IMR-90 (cell line): Measurements from ENCODE around the gene CAPN3.

Experiments
- ELK1 ChIP-seq: fragments of 150-350 bp; IDR thresholded peaks from 2 replicates; pipeline ENCODE4 v1.6.1; 2016; ENCODE audit warnings: low read depth, mild to moderate bottlenecking, low read length, moderate library complexity, borderline replicate concordance
- MAZ ChIP-seq: IDR thresholded peaks from 2 replicates; pipeline ENCODE4 v1.6.1; 2012; ENCODE audit warnings: low read depth, mild to moderate bottlenecking, low read length, improper control_type of control experiment, moderate library complexity, borderline replicate concordance
- MXI1 ChIP-seq: IDR thresholded peaks from 2 replicates; pipeline ENCODE4 v1.6.1; 2012; ENCODE audit warnings: low read depth, mild to moderate bottlenecking, low read length, moderate library complexity, borderline replicate concordance
- RAD21 ChIP-seq: IDR thresholded peaks from 2 replicates; pipeline ENCODE4 v1.6.1; 2012; ENCODE audit warnings: low read length, improper control_type of control experiment
- TF ChIP-seq, protein P1 (sequence below): conservative IDR thresholded peaks from 2 replicates; pipeline ENCODE4 v1.5.1; 2012; ENCODE audit warnings: mild to moderate bottlenecking, low read depth, low read length, improper control_type of control experiment
- TF ChIP-seq, protein P2 (sequence below): fragments of 150-350 bp; IDR thresholded peaks from 2 replicates; pipeline ENCODE4 v1.6.1; 2017; ENCODE audit warnings: mild to moderate bottlenecking, antibody characterized with exemption, low read length, low read depth

- no peak for TF ChIP-seq MAZ
- TF ChIP-seq, protein P1, sequence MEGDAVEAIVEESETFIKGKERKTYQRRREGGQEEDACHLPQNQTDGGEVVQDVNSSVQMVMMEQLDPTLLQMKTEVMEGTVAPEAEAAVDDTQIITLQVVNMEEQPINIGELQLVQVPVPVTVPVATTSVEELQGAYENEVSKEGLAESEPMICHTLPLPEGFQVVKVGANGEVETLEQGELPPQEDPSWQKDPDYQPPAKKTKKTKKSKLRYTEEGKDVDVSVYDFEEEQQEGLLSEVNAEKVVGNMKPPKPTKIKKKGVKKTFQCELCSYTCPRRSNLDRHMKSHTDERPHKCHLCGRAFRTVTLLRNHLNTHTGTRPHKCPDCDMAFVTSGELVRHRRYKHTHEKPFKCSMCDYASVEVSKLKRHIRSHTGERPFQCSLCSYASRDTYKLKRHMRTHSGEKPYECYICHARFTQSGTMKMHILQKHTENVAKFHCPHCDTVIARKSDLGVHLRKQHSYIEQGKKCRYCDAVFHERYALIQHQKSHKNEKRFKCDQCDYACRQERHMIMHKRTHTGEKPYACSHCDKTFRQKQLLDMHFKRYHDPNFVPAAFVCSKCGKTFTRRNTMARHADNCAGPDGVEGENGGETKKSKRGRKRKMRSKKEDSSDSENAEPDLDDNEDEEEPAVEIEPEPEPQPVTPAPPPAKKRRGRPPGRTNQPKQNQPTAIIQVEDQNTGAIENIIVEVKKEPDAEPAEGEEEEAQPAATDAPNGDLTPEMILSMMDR, result no peak
- no peak for TF ChIP-seq ELK1
- no peak for TF ChIP-seq RAD21
- TF ChIP-seq, protein P2, sequence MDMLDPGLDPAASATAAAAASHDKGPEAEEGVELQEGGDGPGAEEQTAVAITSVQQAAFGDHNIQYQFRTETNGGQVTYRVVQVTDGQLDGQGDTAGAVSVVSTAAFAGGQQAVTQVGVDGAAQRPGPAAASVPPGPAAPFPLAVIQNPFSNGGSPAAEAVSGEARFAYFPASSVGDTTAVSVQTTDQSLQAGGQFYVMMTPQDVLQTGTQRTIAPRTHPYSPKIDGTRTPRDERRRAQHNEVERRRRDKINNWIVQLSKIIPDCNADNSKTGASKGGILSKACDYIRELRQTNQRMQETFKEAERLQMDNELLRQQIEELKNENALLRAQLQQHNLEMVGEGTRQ, result no peak
- no peak for TF ChIP-seq MXI1
Observed at GRCh38 chr15:42345504-42345903, 13.8 kb upstream of the CAPN3 start.
